Common myeloid progenitor, CD34-positive (primary cell): ENCODE measurements around the gene BCL6.

Experiments
- CTCF ChIA-PET: fragments of 350-600 bp; sonication (Branson Sonifier 250); formaldehyde crosslinking; loops from one replicate; lab custom pipeline; 2021; ENCODE audit warnings: antibody characterized with exemption; lab: Charles Lee
- POLR2A ChIA-PET: fragments of 350-600 bp; sonication (Branson Sonifier 250); formaldehyde crosslinking; loops from one replicate; lab custom pipeline; 2021; ENCODE audit warnings: antibody characterized with exemption; lab: Charles Lee
- DNase-seq, 3 donors: peaks; one replicate each; pipeline versions ENCODE4 v3.0.0 to v3.0.0-alpha.2; 2013
- H3K27ac ChIP-seq, 2 experiments: 1 replicate in 1 of 2; 2 replicates in 1 of 2; pipeline ENCODE4 v1.7.0; 2013; ENCODE audit warnings: inconsistent platforms in 2 of 2, low read length in 2 of 2, mild to moderate bottlenecking in 2 of 2, low read depth in 1 of 2, moderate library complexity in 1 of 2; ENCODE audit not compliant: severe bottlenecking in 2 of 2, insufficient read depth in 1 of 2, poor library complexity in 1 of 2
- H3K27me3 ChIP-seq, 5 experiments: replicated peaks in 2 of 5; 1 replicate in 3 of 5; 2 replicates in 2 of 5; pipeline versions ENCODE4 v1.6.1 to v1.7.0; 2013; ENCODE audit warnings: low read length in 4 of 5, mild to moderate bottlenecking in 2 of 5, moderate library complexity in 2 of 5, inconsistent platforms in 1 of 5; ENCODE audit not compliant: insufficient read depth in 5 of 5, control insufficient read depth in 4 of 5
- H3K36me3 ChIP-seq, 4 experiments: 1 replicate in 2 of 4; 2 replicates in 2 of 4; pipeline versions ENCODE4 v1.6.1 to v1.7.0; 2013; ENCODE audit warnings: low read length in 3 of 4, control low read depth in 1 of 4, mild to moderate bottlenecking in 1 of 4; ENCODE audit not compliant: control insufficient read depth in 4 of 4, insufficient read depth in 4 of 4
- H3K4me1 ChIP-seq, 4 experiments: 1 replicate in 3 of 4; 2 replicates in 1 of 4; pipeline versions ENCODE4 v1.6.1 to v1.7.1; 2013; ENCODE audit warnings: low read length in 3 of 4, mild to moderate bottlenecking in 3 of 4, control low read depth in 1 of 4, inconsistent platforms in 1 of 4, moderate library complexity in 1 of 4; ENCODE audit not compliant: control insufficient read depth in 4 of 4, insufficient read depth in 4 of 4; ENCODE audit errors: control extremely low read depth in 1 of 4
- H3K4me3 ChIP-seq, 7 experiments: 1 replicate in 4 of 7; 2 replicates in 3 of 7; pipeline versions ENCODE4 v1.5.1 to v1.7.0; 2013; ENCODE audit warnings: mild to moderate bottlenecking in 7 of 7, low read length in 6 of 7, moderate library complexity in 6 of 7, inconsistent platforms in 2 of 7, low read depth in 2 of 7, control low read depth in 1 of 7; ENCODE audit not compliant: insufficient read depth in 4 of 7, control insufficient read depth in 1 of 7; ENCODE audit errors: extremely low read depth in 1 of 7
- H3K9me3 ChIP-seq, 5 experiments: 1 replicate in 4 of 5; 2 replicates in 1 of 5; pipeline versions ENCODE4 v1.6.1 to v1.7.1; 2013; ENCODE audit warnings: low read length in 4 of 5, mild to moderate bottlenecking in 2 of 5, inconsistent platforms in 1 of 5, low read depth in 1 of 5, moderate library complexity in 1 of 5; ENCODE audit not compliant: control insufficient read depth in 4 of 5, insufficient read depth in 2 of 5; ENCODE audit errors: control extremely low read depth in 1 of 5
- WGBS: methylation state at CpG from one replicate; pipeline ENCODE4 v1.1.5; 2013; ENCODE audit not compliant: insufficient coverage; 5-methylcytosine and 5-hydroxymethylcytosine counted together

Gene BCL6

GRCh38 chr3:187762792-187763191, 17.5 kb upstream of the BCL6 start:
- no CpG with 5 or more reads among the region's 2 CpGs for WGBS
- CTCF ChIA-PET: interaction anchor here (0.6 to 1.7 kb wide), 4 partner anchors 14 to 205 kb away, joined by 3 read pairs; no protein-coding TSS in a partner anchor
- POLR2A ChIA-PET: no interaction called here
- H3K9me3 ChIP-seq: no peaks in the 10 kb centered on the region
- H3K4me3 ChIP-seq: no peak overlapping the region
- H3K36me3 ChIP-seq: no peaks in the 10 kb centered on the region
- H3K4me1 ChIP-seq: no peaks in the 10 kb centered on the region
- DNase-seq: no peak
- H3K27me3 ChIP-seq: no peaks in the 10 kb centered on the region
- no peak overlapping the region for H3K27ac ChIP-seq

GRCh38 chr3:187759601-187760000, 14.3 kb upstream of the BCL6 start:
- Histone ChIP-seq H3K4me3 (no peak overlapping the region), H3K27ac (no peak overlapping the region), H3K4me1 (no peaks in the 10 kb centered on the region), H3K27me3 (no peaks in the 10 kb centered on the region), H3K9me3 (no peaks in the 10 kb centered on the region), H3K36me3 (no peaks in the 10 kb centered on the region)
- CTCF ChIA-PET: no interaction called here
- DNase-seq: no peak
- POLR2A ChIA-PET: interaction anchor here (0.6 kb wide), 1 partner anchor 410 kb away, joined by 5 read pairs; no protein-coding TSS in a partner anchor
- WGBS: no CpG with 5 or more reads among the region's 2 CpGs

- no CpG with 5 or more reads among the region's 1 CpG for WGBS
- ChIA-PET POLR2A (no interaction called here), CTCF (interaction anchor here (1.6 kb wide), 1 partner anchor 10 kb away, joined by 7 read pairs; no protein-coding TSS in a partner anchor)
- Histone ChIP-seq H3K4me1 (no peaks in the 10 kb centered on the region), H3K27ac (no peak overlapping the region), H3K36me3 (no peaks in the 10 kb centered on the region), H3K9me3 (no peaks in the 10 kb centered on the region), H3K4me3 (no peak overlapping the region), H3K27me3 (no peaks in the 10 kb centered on the region)
- no peak for DNase-seq
Observed at GRCh38 chr3:187758318-187758955, 13.2 kb upstream of the BCL6 start.

GRCh38 chr3:187753516-187753915, 8.2 kb upstream of the BCL6 start:
- Histone ChIP-seq H3K4me3 (no peak overlapping the region), H3K9me3 (no peaks in the 10 kb centered on the region), H3K27me3 (no peaks in the 10 kb centered on the region), H3K27ac (no peak overlapping the region), H3K4me1 (peaks cover 0 to 20% (median under 1%) of the 10 kb centered on the region in 4 experiments), H3K36me3 (no peaks in the 10 kb centered on the region)
- CTCF ChIA-PET: interaction anchor here (1.7 kb wide), 1 partner anchor 1200 kb away, joined by 3 read pairs; no protein-coding TSS in a partner anchor
- no CpG with 5 or more reads among the region's 4 CpGs for WGBS
- no peak for DNase-seq
- POLR2A ChIA-PET: no interaction called here

- Histone ChIP-seq H3K4me3 (peak overlapping the region in 3 of 7 experiments; percentile 2 to 43 (median 3)), H3K36me3 (no peaks in the 10 kb centered on the region), H3K4me1 (peaks cover 2 to 44% (median 12%) of the 10 kb centered on the region in 4 experiments), H3K9me3 (no peaks in the 10 kb centered on the region), H3K27me3 (no peaks in the 10 kb centered on the region), H3K27ac (no peak overlapping the region)
- WGBS: 57% methylated on average over 3 of the region's 11 CpGs
- POLR2A ChIA-PET: no interaction called here
- DNase-seq: no peak
- CTCF ChIA-PET: interaction anchor here (0.5 to 9.2 kb wide), 4 partner anchors 224 to 1204 kb away, joined by 3 to 139 read pairs (median 5); no protein-coding TSS in a partner anchor
Observed at GRCh38 chr3:187750513-187751123, 5.3 kb upstream of the BCL6 start.

- Histone ChIP-seq H3K36me3 (no peaks in the 10 kb centered on the region), H3K27ac (no peak overlapping the region), H3K4me1 (peaks cover 2 to 44% (median 13%) of the 10 kb centered on the region in 4 experiments), H3K27me3 (no peaks in the 10 kb centered on the region), H3K9me3 (no peaks in the 10 kb centered on the region), H3K4me3 (peak overlapping the region in 3 of 7 experiments; percentile 2 to 43 (median 3))
- POLR2A ChIA-PET: no interaction called here
- CTCF ChIA-PET: interaction anchor here (1.2 to 9.2 kb wide), 5 partner anchors 224 to 1210 kb away, joined by 3 to 139 read pairs (median 5); no protein-coding TSS in a partner anchor
- 68% methylated on average over 11 of the region's 14 CpGs for WGBS
- DNase-seq: peak in 2 of 3 donors; percentile 19
Observed at GRCh38 chr3:187750006-187750512, 4.8 kb upstream of the BCL6 start.
